Cortex of kidney (tissue), 1 donor: ENCODE data around the gene C5AR1.
"Not testable (repeated sequence)": the region's sequence is repeated elsewhere in the genome, so short reads cannot be mapped to it uniquely, and the experiment has no call there.

Experiments
- DNase-seq: peaks from one replicate; lab custom pipeline; 2025; lab: John Stamatoyannopoulos, UW

The C5AR1 gene

GRCh38 chr19:47331931-47332547 is 22.4 kb downstream of the C5AR1 start, which contains the start of gene C5AR2:
Gene C5AR2, plus strand, starts transcription at chr19:47332175. Its CDS starts 8,625 bp downstream, at chr19:47340800.
- no peak for DNase-seq

- DNase-seq, result not testable (repeated sequence)
Observed at GRCh38 chr19:47336765-47337718, 27.4 kb downstream of the C5AR1 start.

- no peak for DNase-seq
Observed at GRCh38 chr19:47339196-47339880, 29.7 kb downstream of the C5AR1 start.

GRCh38 chr19:47340477-47341208 is 31.0 kb downstream of the C5AR1 start:
- no peak for DNase-seq

GRCh38 chr19:47341734-47342133 is 32.1 kb downstream of the C5AR1 start:
- no peak for DNase-seq

GRCh38 chr19:47343194-47343802 is 33.6 kb downstream of the C5AR1 start:
- no peak for DNase-seq

GRCh38 chr19:47344425-47344824 is 34.8 kb downstream of the C5AR1 start:
- DNase-seq, result no peak

- DNase-seq, result not testable (repeated sequence)
Observed at GRCh38 chr19:47346024-47346423, 36.4 kb downstream of the C5AR1 start.

- peak; percentile 77 for DNase-seq
Observed at GRCh38 chr19:47348819-47349795, 39.4 kb downstream of the C5AR1 start, which contains the start of gene DHX34. Gene DHX34, plus strand, starts transcription at chr19:47349315. Its CDS starts 3,716 bp downstream, at chr19:47353031.

GRCh38 chr19:47350630-47351029 is 41.0 kb downstream of the C5AR1 start:
- no peak for DNase-seq

GRCh38 chr19:47351548-47351947 is 41.9 kb downstream of the C5AR1 start:
- no peak for DNase-seq

- no peak for DNase-seq
Observed at GRCh38 chr19:47352095-47352494, 42.4 kb downstream of the C5AR1 start.

GRCh38 chr19:47353307-47353712 is 43.6 kb downstream of the C5AR1 start:
- DNase-seq, result no peak

GRCh38 chr19:47356900-47357299 is 47.2 kb downstream of the C5AR1 start:
- no peak for DNase-seq

GRCh38 chr19:47357788-47358680 is 48.4 kb downstream of the C5AR1 start:
- DNase-seq, result no peak

- DNase-seq, result no peak
Observed at GRCh38 chr19:47358936-47359335, 49.3 kb downstream of the C5AR1 start.

- no peak for DNase-seq
Observed at GRCh38 chr19:47362321-47362720, 52.7 kb downstream of the C5AR1 start.

- no peak for DNase-seq
Observed at GRCh38 chr19:47363758-47364531, 54.3 kb downstream of the C5AR1 start.
